K562 (cell line): ENCODE data around the gene PLCD1. TPM values are rescaled to one million over a fixed set of nuclear protein-coding genes. Genes with fewer than 3 reads are reported as not detected.

Source experiments
- BCLAF1 ChIP-seq, 2 experiments: fragments of 450-650 bp in 1 of 2; IDR thresholded peaks; 2 replicates each; pipeline ENCODE4 v1.6.1; 2011 to 2017; ENCODE audit warnings: low read depth in 2 of 2, antibody characterized with exemption in 1 of 2, borderline replicate concordance in 1 of 2, low read length in 1 of 2, mild to moderate bottlenecking in 1 of 2, mixed read lengths in 1 of 2; ENCODE audit not compliant: control insufficient read depth in 1 of 2
- BRD9 ChIP-seq: fragments of 450-650 bp; IDR thresholded peaks from 2 replicates; pipeline ENCODE4 v1.6.1; 2018; ENCODE audit warnings: low read depth; ENCODE audit not compliant: partially characterized antibody
- CBX3 ChIP-seq, 2 experiments: IDR thresholded peaks; 1 replicate in 1 of 2; 2 replicates in 1 of 2; pipeline ENCODE4 v1.6.1; 2012; ENCODE audit warnings: inconsistent platforms in 2 of 2, low read length in 2 of 2, borderline replicate concordance in 1 of 2, control low read depth in 1 of 2
- CUX1 ChIP-seq: fragments of 200-800 bp; sonication (Bioruptor generic); IDR thresholded peaks from 2 replicates; pipeline ENCODE4 v1.6.1; 2016; ENCODE audit warnings: missing genetic modification characterization, missing compliant biosample characterization
- FOXM1 ChIP-seq, 2 experiments: fragments of 450-650 bp in 1 of 2; sonication (generic) in 1 of 2; formaldehyde crosslinking in 1 of 2; IDR thresholded peaks; 2 replicates each; pipeline versions ENCODE4 v1.6.1 to v1.9.0; 2017 to 2022; ENCODE audit warnings: low read depth in 2 of 2, mild to moderate bottlenecking in 2 of 2, missing genetic modification reagents in 1 of 2, moderate library complexity in 1 of 2
- MAZ ChIP-seq, 2 experiments: fragments of 450-650 bp in 1 of 2; sonication (generic) in 1 of 2; formaldehyde crosslinking; IDR thresholded peaks in 1 of 2; conservative IDR thresholded peaks in 1 of 2; 2 replicates each; pipeline versions ENCODE4 v1.4.0 to v1.5.0; 2020; ENCODE audit warnings: mild to moderate bottlenecking in 1 of 2, missing genetic modification reagents in 1 of 2
- TSHZ1 ChIP-seq: fragments of 250-450 bp; sonication (Bioruptor Pico); IDR thresholded peaks from 2 replicates; pipeline ENCODE4 v1.4.0; 2020; ENCODE audit warnings: mild to moderate bottlenecking, moderate library complexity
- XRCC5 ChIP-seq: fragments of 200-400 bp; formaldehyde crosslinking; IDR thresholded peaks from 2 replicates; pipeline ENCODE4 v1.6.1; 2017; ENCODE audit warnings: low read depth, mild to moderate bottlenecking, low read length
- ZNF197 ChIP-seq: fragments of 200-800 bp; sonication (Bioruptor generic); IDR thresholded peaks from 2 replicates; pipeline ENCODE4 v1.6.1; 2016; ENCODE audit warnings: low read depth, missing genetic modification characterization, missing compliant biosample characterization
- polyA plus RNA-seq, 8 experiments: library from polyadenylated mRNA; depleted of rRNA in 4 of 8; stranded (reverse) in 5 of 8; unstranded in 3 of 8; fragments of >200 nt; fragmentation: Nextera tagmentation in 2 of 8; fragmentation: Illumina TruSeq in 1 of 8; extraction: Ambion mirVana in 2 of 8; extraction: Trizol in 1 of 8; gene quantifications; 2 replicates each; pipeline versions ENCODE4 v1.2.1 to v1.2.3, GENCODE V29; 2011 to 2014; ENCODE audit warnings: inconsistent platforms in 1 of 8, missing spikeins in 1 of 8
- total RNA-seq, 7 experiments: library from RNA; depleted of rRNA in 6 of 7; stranded (reverse); fragments of >200 nt in 6 of 7; fragmentation: Illumina TruSeq in 2 of 7; extraction: Trizol in 2 of 7; gene quantifications; 2 replicates each; pipeline versions ENCODE4 v1.2.1 to v1.2.3, GENCODE V29; 2011 to 2021; ENCODE audit warnings: low replicate concordance in 1 of 7

PLCD1 gene
- total and polyA plus RNA-seq, 9 of the 15 experiments (the other 6 are each of a cell fraction or from before 2014, with no cell fraction given): 5.4 to 209 (median 116) TPM

- no peak for TF ChIP-seq CUX1
- TF ChIP-seq TSHZ1: no peak
- peak; percentile 30; the same call in 1 of the 2 replicates for TF ChIP-seq ZNF197 (CRISPR knock-in tag)
- TF ChIP-seq BRD9: peak; percentile 63
- peak in 1 of 2 experiments; percentile 76; a peak in 1 of 3 replicates for TF ChIP-seq CBX3 (IDR thresholded peaks at IDR 0.05; ENCODE audit: borderline replicate concordance in 1 of 2, low read length in 2 of 2)
- TF ChIP-seq FOXM1 (IDR thresholded peaks at IDR 0.05; ENCODE audit: low read depth): peak; percentile 98
- no peak; the same call in 1 of the 2 replicates for TF ChIP-seq FOXM1 (CRISPR knock-in tag; IDR thresholded peaks at IDR 0.05; ENCODE audit: low read depth)
- TF ChIP-seq XRCC5: peak; percentile 67; the same call in 1 of the 2 replicates
- TF ChIP-seq MAZ (CRISPR knock-in tag; conservative IDR thresholded peaks at IDR 0.05 in 1 of 2, IDR thresholded peaks at IDR 0.05 in 1 of 2): peak; percentile 87 to 89
- TF ChIP-seq BCLAF1 (IDR thresholded peaks at IDR 0.05; ENCODE audit: borderline replicate concordance in 1 of 2, control insufficient read depth in 1 of 2, low read depth in 2 of 2, low read length in 1 of 2): peak in 1 of 2 experiments; percentile 83; a peak in 1 of 4 replicates
Observed at GRCh38 chr3:37986479-37987314, 42.7 kb downstream of the PLCD1 start (continued).
